SK-N-SH treated with all-trans-retinoic acid at 6 μM for 48 hours (cell line): ENCODE results near the gene DAB2IP.
"Not testable (repeated sequence)": the region's sequence is repeated elsewhere in the genome, so short reads cannot be mapped to it uniquely, and the experiment has no call there.

Experiments used
- ATAC-seq: fragments of 200-7000 bp; cut with Tn5 transposase; 3 replicates; pipeline ENCODE4 v1.9.1; 2020; ENCODE audit warnings: mild to moderate bottlenecking, moderate library complexity
- ARNTL ChIP-seq: fragments of 450-650 bp; formaldehyde crosslinking; IDR thresholded peaks from 2 replicates; pipeline ENCODE4 v1.5.0; 2020; ENCODE audit warnings: low read depth, mild to moderate bottlenecking, moderate library complexity, borderline replicate concordance
- BACH2 ChIP-seq: fragments of 250-450 bp; sonication (Bioruptor Pico); IDR thresholded peaks from 2 replicates; pipeline ENCODE4 v1.9.0; 2021; ENCODE audit warnings: mild to moderate bottlenecking, borderline replicate concordance
- CSDC2 ChIP-seq: fragments of 250-450 bp; sonication (Bioruptor Pico); IDR thresholded peaks from 2 replicates; pipeline ENCODE4 v1.5.0; 2020; ENCODE audit warnings: mild to moderate bottlenecking, moderate library complexity
- ESRRG ChIP-seq: fragments of 250-450 bp; sonication (Bioruptor Pico); IDR thresholded peaks from 2 replicates; pipeline ENCODE4 v1.6.1; 2021; ENCODE audit warnings: mild to moderate bottlenecking
- GLIS3 ChIP-seq: fragments of 250-450 bp; sonication (Bioruptor Pico); IDR thresholded peaks from 2 replicates; pipeline ENCODE4 v1.5.0; 2020; ENCODE audit warnings: mild to moderate bottlenecking, moderate library complexity
- ISL1 ChIP-seq: fragments of 250-450 bp; sonication (Bioruptor Pico); IDR thresholded peaks from 2 replicates; pipeline ENCODE4 v2.1.2; 2022; ENCODE audit warnings: mild to moderate bottlenecking, moderate library complexity
- OSR1 ChIP-seq: fragments of 250-450 bp; sonication (Bioruptor Pico); IDR thresholded peaks from 2 replicates; pipeline ENCODE4 v1.8.0; 2022; ENCODE audit warnings: moderate library complexity, mild to moderate bottlenecking, inconsistent platforms
- SNAI2 ChIP-seq: fragments of 250-450 bp; sonication (Bioruptor Pico); IDR thresholded peaks from 2 replicates; pipeline ENCODE4 v1.5.0; 2020; ENCODE audit warnings: mild to moderate bottlenecking, moderate library complexity
- TCF4 ChIP-seq: fragments of 250-450 bp; sonication (Bioruptor Pico); IDR thresholded peaks from 2 replicates; pipeline ENCODE4 v1.8.0; 2021; ENCODE audit warnings: mild to moderate bottlenecking, moderate library complexity, borderline replicate concordance
- TOX ChIP-seq: fragments of 250-450 bp; sonication (Bioruptor Pico); IDR thresholded peaks from 2 replicates; pipeline ENCODE4 v1.8.0; 2021; ENCODE audit warnings: mild to moderate bottlenecking, moderate library complexity, borderline replicate concordance
- TSHZ2 ChIP-seq: fragments of 250-450 bp; sonication (Bioruptor Pico); IDR thresholded peaks from 2 replicates; pipeline ENCODE4 v1.5.0; 2020; ENCODE audit warnings: mild to moderate bottlenecking, moderate library complexity
- ZC3H10 ChIP-seq: fragments of 250-450 bp; sonication (Bioruptor Pico); IDR thresholded peaks from 2 replicates; pipeline ENCODE4 v1.5.1; 2021; ENCODE audit warnings: mild to moderate bottlenecking, moderate library complexity
- ZFP30 ChIP-seq: fragments of 450-650 bp; formaldehyde crosslinking; IDR thresholded peaks from 2 replicates; pipeline ENCODE4 v1.5.0; 2022; ENCODE audit warnings: mild to moderate bottlenecking, moderate library complexity
- ZNF565 ChIP-seq: fragments of 450-650 bp; formaldehyde crosslinking; conservative IDR thresholded peaks from 2 replicates; pipeline ENCODE4 v1.5.0; 2020; ENCODE audit warnings: low read depth, mild to moderate bottlenecking, moderate library complexity
- ZNF70 ChIP-seq: fragments of 450-650 bp; formaldehyde crosslinking; IDR thresholded peaks from 2 replicates; pipeline ENCODE4 v1.5.0; 2020; ENCODE audit warnings: mild to moderate bottlenecking, moderate library complexity
- ZNF8 ChIP-seq: fragments of 450-650 bp; formaldehyde crosslinking; IDR thresholded peaks from 2 replicates; pipeline ENCODE4 v1.5.0; 2020; ENCODE audit warnings: mild to moderate bottlenecking, moderate library complexity
- TF ChIP-seq, protein P1 (sequence below): fragments of 250-450 bp; sonication (Bioruptor Pico); IDR thresholded peaks from 2 replicates; pipeline ENCODE4 v1.8.0; 2020; ENCODE audit warnings: mild to moderate bottlenecking, moderate library complexity, borderline replicate concordance
- TF ChIP-seq, protein P2 (sequence below): fragments of 250-450 bp; sonication (Bioruptor Pico); IDR thresholded peaks from 2 replicates; pipeline ENCODE4 v1.8.0; 2021; ENCODE audit warnings: low read depth, mild to moderate bottlenecking, moderate library complexity, borderline replicate concordance

The DAB2IP gene

DNA sequence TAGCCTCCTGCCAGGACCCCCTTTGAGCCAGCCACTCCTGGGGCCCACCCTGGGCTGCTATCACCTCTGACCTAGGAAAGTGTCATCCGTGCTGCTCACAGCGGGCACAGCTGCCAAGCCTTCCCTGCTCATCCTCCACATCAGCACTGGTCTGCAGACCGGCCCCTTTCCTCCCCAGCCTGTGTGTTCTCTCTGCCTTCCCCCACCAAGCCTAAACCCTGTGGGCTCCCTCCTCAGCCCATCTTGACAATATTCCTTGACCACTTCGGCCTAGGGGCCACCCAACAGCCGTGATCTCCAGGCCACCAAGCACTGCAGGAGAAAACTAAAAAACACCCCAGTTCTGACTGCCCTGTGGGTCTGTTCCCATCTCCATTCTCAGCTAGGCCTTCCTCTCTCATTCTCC, 135.1 kb downstream of the DAB2IP start:
- ATAC-seq, result no peak
- TF ChIP-seq, protein P1, sequence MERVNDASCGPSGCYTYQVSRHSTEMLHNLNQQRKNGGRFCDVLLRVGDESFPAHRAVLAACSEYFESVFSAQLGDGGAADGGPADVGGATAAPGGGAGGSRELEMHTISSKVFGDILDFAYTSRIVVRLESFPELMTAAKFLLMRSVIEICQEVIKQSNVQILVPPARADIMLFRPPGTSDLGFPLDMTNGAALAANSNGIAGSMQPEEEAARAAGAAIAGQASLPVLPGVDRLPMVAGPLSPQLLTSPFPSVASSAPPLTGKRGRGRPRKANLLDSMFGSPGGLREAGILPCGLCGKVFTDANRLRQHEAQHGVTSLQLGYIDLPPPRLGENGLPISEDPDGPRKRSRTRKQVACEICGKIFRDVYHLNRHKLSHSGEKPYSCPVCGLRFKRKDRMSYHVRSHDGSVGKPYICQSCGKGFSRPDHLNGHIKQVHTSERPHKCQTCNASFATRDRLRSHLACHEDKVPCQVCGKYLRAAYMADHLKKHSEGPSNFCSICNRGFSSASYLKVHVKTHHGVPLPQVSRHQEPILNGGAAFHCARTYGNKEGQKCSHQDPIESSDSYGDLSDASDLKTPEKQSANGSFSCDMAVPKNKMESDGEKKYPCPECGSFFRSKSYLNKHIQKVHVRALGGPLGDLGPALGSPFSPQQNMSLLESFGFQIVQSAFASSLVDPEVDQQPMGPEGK (CRISPR knock-in tag), result no peak

DNA sequence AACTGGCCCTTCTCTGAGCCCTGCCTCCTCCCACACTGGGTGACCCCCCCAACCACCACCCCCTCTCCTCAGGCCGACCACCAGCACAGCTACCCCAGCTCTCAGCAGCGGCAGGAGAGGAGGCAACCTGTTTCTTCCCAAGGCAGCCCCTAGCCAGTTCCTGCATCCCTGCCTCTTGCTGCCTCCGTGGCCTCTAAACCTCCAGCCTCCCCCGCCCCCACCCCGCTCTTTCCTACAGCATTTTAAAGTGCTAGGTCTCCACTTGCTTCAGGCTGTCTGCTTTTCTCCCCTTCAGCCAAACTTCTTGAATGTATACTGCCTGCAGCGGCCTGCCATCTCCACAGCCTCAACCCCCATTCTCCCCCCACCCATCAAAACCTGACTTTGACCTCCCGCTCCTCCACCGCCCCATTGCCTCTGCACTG, 135.6 kb downstream of the DAB2IP start:
- no peak for ATAC-seq

GRCh38 chr9:121788686-121789366, 137.4 kb downstream of the DAB2IP start:
- no peak for ATAC-seq
- no peak for TF ChIP-seq ZC3H10 (CRISPR knock-in tag)
- TF ChIP-seq, protein P1 (CRISPR knock-in tag), result no peak
- no peak for TF ChIP-seq ESRRG (CRISPR knock-in tag)
- TF ChIP-seq ISL1 (CRISPR knock-in tag), result no peak

More for the DNA sequence above, 135.6 kb downstream of the DAB2IP start:
- TF ChIP-seq ESRRG (CRISPR knock-in tag) (no peak), OSR1 (no peak), TCF4 (CRISPR knock-in tag) (no peak), ISL1 (CRISPR knock-in tag) (no peak), ZNF70 (no peak), ZFP30 (no peak), TOX (CRISPR knock-in tag) (no peak), GLIS3 (CRISPR knock-in tag) (no peak), ZC3H10 (CRISPR knock-in tag) (no peak)

- no peak for ATAC-seq
- TF ChIP-seq TSHZ2 (CRISPR knock-in tag) (no peak), ZNF8 (CRISPR knock-in tag) (no peak)
Observed at GRCh38 chr9:121790841-121791240, 139.4 kb downstream of the DAB2IP start.

DNA sequence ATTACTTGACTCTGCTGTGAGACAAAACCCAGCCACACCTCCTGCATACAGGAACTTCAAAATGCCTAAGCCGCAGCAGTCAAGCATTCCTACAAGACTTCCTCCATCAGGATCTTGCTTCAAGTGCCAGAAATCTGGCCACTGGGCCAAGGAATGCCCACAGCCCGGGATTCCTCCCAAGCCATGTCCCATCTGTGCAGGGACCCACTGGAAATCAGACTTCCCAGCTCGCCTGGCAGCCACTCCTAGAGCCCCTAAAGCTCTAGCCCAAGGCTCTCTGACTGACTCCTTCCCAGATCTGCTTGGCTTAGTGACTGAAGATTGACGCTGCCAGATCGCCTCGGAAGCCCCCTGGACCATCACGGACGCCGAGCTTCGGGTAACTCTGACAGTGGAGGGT, 141.0 kb downstream of the DAB2IP start:
- ATAC-seq, result not testable (repeated sequence)

- ATAC-seq, result not testable (repeated sequence)
Observed at GRCh38 chr9:121794334-121794733, 142.9 kb downstream of the DAB2IP start.

GRCh38 chr9:121797081-121797480, 145.6 kb downstream of the DAB2IP start:
- ATAC-seq, result no peak
- TF ChIP-seq BACH2 (CRISPR knock-in tag) (no peak), ZC3H10 (CRISPR knock-in tag) (no peak), OSR1 (no peak), SNAI2 (CRISPR knock-in tag) (no peak), TOX (CRISPR knock-in tag) (no peak), CSDC2 (CRISPR knock-in tag) (no peak), ZNF8 (CRISPR knock-in tag) (no peak), ZNF565 (CRISPR knock-in tag) (no peak), ARNTL (no peak)
- TF ChIP-seq, protein P1 (CRISPR knock-in tag), result no peak
- TF ChIP-seq, protein P2, sequence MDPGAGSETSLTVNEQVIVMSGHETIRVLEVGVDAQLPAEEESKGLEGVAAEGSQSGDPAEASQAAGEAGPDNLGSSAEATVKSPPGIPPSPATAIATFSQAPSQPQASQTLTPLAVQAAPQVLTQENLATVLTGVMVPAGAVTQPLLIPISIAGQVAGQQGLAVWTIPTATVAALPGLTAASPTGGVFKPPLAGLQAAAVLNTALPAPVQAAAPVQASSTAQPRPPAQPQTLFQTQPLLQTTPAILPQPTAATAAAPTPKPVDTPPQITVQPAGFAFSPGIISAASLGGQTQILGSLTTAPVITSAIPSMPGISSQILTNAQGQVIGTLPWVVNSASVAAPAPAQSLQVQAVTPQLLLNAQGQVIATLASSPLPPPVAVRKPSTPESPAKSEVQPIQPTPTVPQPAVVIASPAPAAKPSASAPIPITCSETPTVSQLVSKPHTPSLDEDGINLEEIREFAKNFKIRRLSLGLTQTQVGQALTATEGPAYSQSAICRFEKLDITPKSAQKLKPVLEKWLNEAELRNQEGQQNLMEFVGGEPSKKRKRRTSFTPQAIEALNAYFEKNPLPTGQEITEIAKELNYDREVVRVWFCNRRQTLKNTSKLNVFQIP, result no peak
